IMR-90 (cell line): ENCODE measurements around the gene CUX1.

Experiments
- CTCF ChIP-seq: conservative IDR thresholded peaks from 2 replicates; pipeline ENCODE4 v1.5.1; 2012; ENCODE audit warnings: mild to moderate bottlenecking, low read depth, low read length, improper control_type of control experiment
- FOS ChIP-seq: fragments of 150-350 bp; IDR thresholded peaks from 2 replicates; pipeline ENCODE4 v1.6.1; 2016; ENCODE audit warnings: low read depth, low read length
- MAZ ChIP-seq: IDR thresholded peaks from 2 replicates; pipeline ENCODE4 v1.6.1; 2012; ENCODE audit warnings: low read depth, mild to moderate bottlenecking, low read length, improper control_type of control experiment, moderate library complexity, borderline replicate concordance
- POLR2A ChIP-seq: IDR thresholded peaks from 2 replicates; pipeline ENCODE4 v1.6.1; 2012; ENCODE audit warnings: mild to moderate bottlenecking, low read depth, low read length
- RFX5 ChIP-seq: IDR thresholded peaks from 2 replicates; pipeline ENCODE4 v1.8.0; 2012; ENCODE audit warnings: low read depth, mild to moderate bottlenecking, low read length, moderate library complexity
- USF2 ChIP-seq: fragments of 150-350 bp; IDR thresholded peaks from 2 replicates; pipeline ENCODE4 v1.6.1; 2017; ENCODE audit warnings: mild to moderate bottlenecking, antibody characterized with exemption, low read length, low read depth
- TF ChIP-seq, protein P1 (sequence below): fragments of 150-350 bp; IDR thresholded peaks from 2 replicates; pipeline ENCODE4 v1.6.1; 2016; ENCODE audit warnings: low read depth, mild to moderate bottlenecking, low read length, moderate library complexity, borderline replicate concordance

DNA sequence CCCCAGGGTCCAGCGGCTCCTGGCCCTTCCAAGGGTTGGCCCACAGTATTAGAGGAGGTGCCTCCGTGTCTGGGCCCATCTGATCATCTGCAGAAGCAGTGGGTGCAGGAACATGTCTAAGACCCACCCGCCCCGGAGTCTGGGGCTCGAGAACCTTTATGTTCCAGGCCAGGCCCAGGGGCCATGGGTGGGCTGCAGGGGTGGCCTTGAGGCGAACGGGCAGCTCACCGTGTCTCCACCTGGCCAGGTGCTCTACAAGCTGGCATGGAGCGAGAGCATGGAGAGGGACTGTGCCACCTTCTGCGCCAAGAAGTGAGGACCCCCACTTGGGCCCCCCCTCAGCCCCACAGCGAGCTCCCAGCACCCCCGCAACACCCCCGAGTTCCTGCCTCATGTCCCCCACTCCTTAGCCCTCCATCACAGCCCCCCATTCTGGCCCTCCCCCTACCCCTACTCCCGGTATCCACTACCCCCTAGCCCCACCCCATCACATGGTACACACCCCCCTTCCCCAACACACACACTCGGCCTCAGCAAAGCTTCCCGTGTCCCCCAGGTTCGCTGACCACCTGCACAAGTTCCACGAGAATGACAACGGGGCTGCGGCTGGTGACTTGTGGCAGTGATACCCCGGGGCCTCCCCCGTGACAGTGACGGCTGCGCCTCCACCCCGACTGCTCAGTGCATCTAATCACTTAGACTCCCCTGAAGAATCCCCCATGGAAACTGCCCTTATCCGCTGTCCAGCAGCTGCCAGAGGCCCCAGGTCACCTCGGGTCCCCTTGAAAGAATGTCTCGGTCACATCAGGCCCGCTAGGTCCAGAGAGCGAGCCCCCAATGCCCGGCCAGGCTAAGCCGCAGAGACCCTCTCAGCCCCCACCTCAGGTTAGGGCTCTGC lies 465.3 kb downstream of the CUX1 start:
- TF ChIP-seq CTCF (no peak), POLR2A (no peak), RFX5 (no peak), MAZ (no peak), USF2 (no peak), FOS (no peak)
- TF ChIP-seq, protein P1, sequence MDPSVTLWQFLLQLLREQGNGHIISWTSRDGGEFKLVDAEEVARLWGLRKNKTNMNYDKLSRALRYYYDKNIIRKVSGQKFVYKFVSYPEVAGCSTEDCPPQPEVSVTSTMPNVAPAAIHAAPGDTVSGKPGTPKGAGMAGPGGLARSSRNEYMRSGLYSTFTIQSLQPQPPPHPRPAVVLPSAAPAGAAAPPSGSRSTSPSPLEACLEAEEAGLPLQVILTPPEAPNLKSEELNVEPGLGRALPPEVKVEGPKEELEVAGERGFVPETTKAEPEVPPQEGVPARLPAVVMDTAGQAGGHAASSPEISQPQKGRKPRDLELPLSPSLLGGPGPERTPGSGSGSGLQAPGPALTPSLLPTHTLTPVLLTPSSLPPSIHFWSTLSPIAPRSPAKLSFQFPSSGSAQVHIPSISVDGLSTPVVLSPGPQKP: no peak
